Ishikawa (cell line): ENCODE results near the gene MRPL53.

Source experiments
- CEBPB ChIP-seq: IDR thresholded peaks from 2 replicates; pipeline ENCODE4 v1.6.1; 2012
- CREB1 ChIP-seq: IDR thresholded peaks from 2 replicates; pipeline ENCODE4 v1.6.1; 2012; ENCODE audit warnings: low read depth
- EGR1 ChIP-seq: IDR thresholded peaks from 2 replicates; pipeline ENCODE4 v1.6.1; 2012
- EP300 ChIP-seq: IDR thresholded peaks from 2 replicates; pipeline ENCODE4 v1.6.1; 2012; ENCODE audit warnings: borderline replicate concordance
- FOXM1 ChIP-seq: IDR thresholded peaks from 2 replicates; pipeline ENCODE4 v1.6.1; 2012; ENCODE audit warnings: low read depth, borderline replicate concordance
- MAX ChIP-seq: IDR thresholded peaks from 2 replicates; pipeline ENCODE4 v1.6.1; 2012
- NFIC ChIP-seq: IDR thresholded peaks from 2 replicates; pipeline ENCODE4 v1.6.1; 2012
- RAD21 ChIP-seq: IDR thresholded peaks from 2 replicates; pipeline ENCODE4 v1.6.1; 2012; ENCODE audit warnings: low read depth
- REST ChIP-seq: IDR thresholded peaks from 2 replicates; pipeline ENCODE4 v1.6.1; 2012; ENCODE audit warnings: low read depth, mild to moderate bottlenecking
- TAF1 ChIP-seq: IDR thresholded peaks from 2 replicates; pipeline ENCODE4 v1.6.1; 2012; ENCODE audit warnings: low read depth, mild to moderate bottlenecking
- TCF12 ChIP-seq: IDR thresholded peaks from 2 replicates; pipeline ENCODE4 v1.6.1; 2012; ENCODE audit warnings: low read depth
- TEAD4 ChIP-seq: IDR thresholded peaks from 2 replicates; pipeline ENCODE4 v1.6.1; 2012
- USF1 ChIP-seq: IDR thresholded peaks from 2 replicates; pipeline ENCODE4 v1.6.1; 2012
- YY1 ChIP-seq: IDR thresholded peaks from 2 replicates; pipeline ENCODE4 v1.6.1; 2012; ENCODE audit warnings: low read depth
- ZBTB7A ChIP-seq: IDR thresholded peaks from 2 replicates; pipeline ENCODE4 v1.6.1; 2012; ENCODE audit warnings: low read depth

Gene MRPL53

GRCh38 chr2:74472086-74472944 lies at the start of gene MRPL53:
Gene MRPL53 (minus strand): TSS chr2:74472680. CDS start chr2:74472660, 20 bp downstream.
- TF ChIP-seq CEBPB (peak; percentile 24; the same call in 1 of the 2 replicates), RAD21 (no peak), TAF1 (peak; percentile 86), ZBTB7A (no peak), USF1 (no peak; the same call in 1 of the 2 replicates), NFIC (peak; percentile 53), FOXM1 (no peak; the same call in 1 of the 2 replicates), MAX (peak; percentile 91), CREB1 (peak; percentile 81), EP300 (peak; percentile 44; the same call in 1 of the 2 replicates), TCF12 (peak; percentile 78), REST (no peak), YY1 (peak; percentile 97), EGR1 (peak; percentile 61), TEAD4 (peak; percentile 54)

GRCh38 chr2:74516650-74517049 lies 44.2 kb upstream of the MRPL53 start:
- no peak for TF ChIP-seq MAX
- no peak for TF ChIP-seq RAD21
- no peak for TF ChIP-seq ZBTB7A
- no peak for TF ChIP-seq TAF1

- TF ChIP-seq CREB1 (no peak), RAD21 (no peak), EP300 (no peak), USF1 (no peak), TAF1 (no peak), FOXM1 (no peak), TCF12 (no peak), REST (no peak)
These were observed 43.6 kb upstream of the MRPL53 start for GRCh38 chr2:74515981-74516633.

- no peak for TF ChIP-seq YY1
These were observed 42.9 kb upstream of the MRPL53 start for GRCh38 chr2:74515271-74515980.

- TF ChIP-seq ZBTB7A (no peak), CREB1 (no peak), USF1 (no peak), RAD21 (no peak), TCF12 (no peak), CEBPB (no peak), TEAD4 (no peak), EGR1 (no peak), FOXM1 (no peak), TAF1 (no peak), MAX (no peak), YY1 (no peak), NFIC (no peak), REST (no peak), EP300 (no peak)
These were observed 42.1 kb upstream of the MRPL53 start, which contains the start of gene TLX2 for GRCh38 chr2:74514368-74515270. Gene TLX2 (plus strand): TSS chr2:74514450. CDS start chr2:74514807, 357 bp downstream.
